Hypothalamus (tissue), 51 donors: ENCODE results near the gene BRAT1.

Source experiments
- DNase-seq, 51 donors: peaks; one replicate each; lab custom pipeline; 2025; lab: John Stamatoyannopoulos, UW

Gene BRAT1

DNA sequence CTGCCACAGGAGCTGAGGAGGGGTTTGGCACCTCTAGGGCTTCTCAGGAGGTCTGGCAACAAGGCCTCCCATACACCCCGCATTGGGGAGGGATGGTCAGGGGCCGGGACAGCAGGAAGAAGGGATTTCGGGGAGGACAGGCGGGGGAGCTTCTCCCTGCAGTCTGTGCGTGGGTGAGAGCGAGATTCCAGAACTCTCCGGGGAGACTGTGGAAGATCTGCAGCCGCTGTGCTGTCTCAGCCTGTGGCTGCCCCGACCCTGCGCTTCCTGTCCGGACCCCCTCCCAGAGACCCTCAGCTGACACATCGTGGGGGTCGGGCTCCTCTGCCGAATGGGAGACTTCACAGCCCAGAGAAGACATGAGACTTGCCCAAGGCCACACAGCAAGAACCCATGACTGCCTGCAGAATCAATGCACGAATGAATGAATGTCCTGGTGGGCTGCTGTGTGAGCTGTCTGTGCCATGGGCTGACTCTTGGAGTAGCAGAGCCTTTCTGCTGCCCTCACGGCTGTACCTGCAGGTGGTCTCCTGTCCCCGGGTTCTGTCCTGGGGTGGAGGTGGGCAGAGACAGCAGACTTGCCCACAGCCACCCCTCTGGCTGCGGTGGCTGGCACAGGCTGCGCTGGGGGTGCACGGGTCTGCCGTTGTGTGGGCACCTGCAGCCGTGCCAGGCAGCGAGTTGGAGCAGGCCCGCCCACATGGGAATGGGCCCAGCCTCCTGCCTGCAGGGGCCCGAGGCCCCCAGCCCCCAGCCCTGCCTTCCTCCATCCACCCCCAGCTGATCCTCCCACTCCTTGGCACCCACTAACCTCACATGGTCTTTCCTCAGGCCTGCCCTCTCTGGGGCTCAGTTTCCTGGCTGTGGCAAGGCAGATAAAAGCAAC, 52.0 kb downstream of the BRAT1 start:
- DNase-seq = no peak

GRCh38 chr7:2502647-2502966, 52.7 kb downstream of the BRAT1 start:
- DNase-seq = no peak

GRCh38 chr7:2501947-2502646, 53.2 kb downstream of the BRAT1 start:
- DNase-seq = no peak

GRCh38 chr7:2500701-2501100, 54.6 kb downstream of the BRAT1 start:
- no peak for DNase-seq

GRCh38 chr7:2499719-2500430, 55.4 kb downstream of the BRAT1 start:
- peak in 7 of 51 donors; percentile 12 to 43 (median 28) for DNase-seq

DNA sequence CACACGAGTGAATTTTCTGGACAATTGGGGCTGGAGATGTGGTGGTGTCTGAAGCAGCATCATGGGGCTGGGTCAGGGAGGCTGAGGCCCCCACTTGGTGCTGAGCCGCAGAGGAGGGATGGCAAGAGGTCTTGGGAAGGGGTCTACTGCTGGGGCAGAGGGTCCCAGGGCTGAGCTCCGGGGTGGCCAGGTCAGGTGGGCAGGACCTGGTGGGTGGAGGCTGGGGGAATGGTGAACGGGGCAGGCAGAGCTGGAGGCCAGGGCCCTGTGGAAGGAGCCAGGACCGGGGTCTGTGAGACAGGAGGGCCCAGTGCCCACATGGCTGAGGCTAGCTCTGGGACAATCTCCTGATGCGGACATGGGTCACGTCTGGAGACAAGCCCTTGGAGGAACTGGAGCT, 56.1 kb downstream of the BRAT1 start:
- DNase-seq = no peak

GRCh38 chr7:2498708-2499107, 56.6 kb downstream of the BRAT1 start:
- no peak for DNase-seq

DNA sequence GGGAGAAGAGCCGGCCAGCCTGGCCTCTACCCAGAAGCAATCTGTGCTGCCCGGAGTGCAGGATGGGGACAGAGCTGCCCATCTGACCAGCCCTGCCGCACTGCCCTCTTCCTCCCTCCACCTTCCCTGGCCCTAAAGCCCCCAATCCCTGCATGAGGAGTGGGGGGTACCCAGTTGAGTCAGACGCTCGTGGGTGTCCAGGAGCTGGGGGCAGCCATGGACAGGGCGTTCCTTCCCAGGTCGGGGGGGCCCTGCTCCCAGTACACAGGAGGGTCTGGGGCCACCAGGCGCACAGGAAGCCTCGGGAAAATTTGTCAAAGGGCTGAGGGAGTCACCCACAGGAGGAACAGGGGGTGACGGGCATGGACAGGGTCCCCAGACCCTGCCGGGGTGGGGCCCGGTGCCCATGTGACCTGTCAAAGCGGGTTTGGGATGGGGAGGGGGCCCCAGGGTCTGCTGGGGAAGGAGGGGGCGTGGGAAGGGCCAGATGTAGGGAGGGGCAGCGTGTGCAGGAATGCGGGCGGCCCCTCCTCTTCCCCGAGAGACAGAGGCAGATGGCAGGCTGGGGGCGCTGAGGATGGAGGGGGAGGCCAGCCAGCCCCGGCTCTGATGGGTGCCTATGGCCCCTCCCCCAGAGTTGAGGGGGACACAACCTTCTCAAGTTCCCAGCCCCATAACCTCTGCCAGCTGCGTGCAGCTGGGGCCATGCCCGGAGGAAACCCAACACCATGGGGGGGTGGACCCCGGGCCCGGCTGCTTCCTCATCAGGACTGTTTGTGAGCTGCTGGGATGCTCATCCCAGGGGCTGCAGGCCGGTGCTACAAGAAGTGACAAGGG, 57.6 kb downstream of the BRAT1 start:
- DNase-seq = no peak

DNA sequence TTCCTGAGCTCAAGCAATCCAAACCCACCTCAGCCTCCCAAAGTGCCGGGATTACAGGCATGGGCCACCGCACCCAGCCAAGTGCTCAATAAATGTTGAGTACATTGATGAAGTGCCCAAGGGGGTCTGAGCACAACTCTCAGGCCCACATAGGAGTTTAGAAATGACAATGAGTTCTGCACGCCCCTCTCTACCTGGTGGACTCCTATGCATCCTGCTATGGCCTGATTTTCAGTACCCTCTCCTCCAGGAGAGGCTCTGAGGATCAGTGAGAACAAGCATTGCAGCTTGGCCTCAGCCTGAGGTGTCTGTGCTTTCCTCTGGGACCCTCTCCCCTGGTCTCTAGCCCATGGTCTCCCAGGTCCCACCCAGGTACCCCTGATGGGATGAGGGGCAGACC, 58.3 kb downstream of the BRAT1 start:
- DNase-seq = no peak

GRCh38 chr7:2496375-2496774, 58.9 kb downstream of the BRAT1 start:
- DNase-seq = no peak

- no peak for DNase-seq
These were observed 59.7 kb downstream of the BRAT1 start for GRCh38 chr7:2495418-2496299.

- DNase-seq = no peak
These were observed 60.9 kb downstream of the BRAT1 start for GRCh38 chr7:2494191-2495130.

DNA sequence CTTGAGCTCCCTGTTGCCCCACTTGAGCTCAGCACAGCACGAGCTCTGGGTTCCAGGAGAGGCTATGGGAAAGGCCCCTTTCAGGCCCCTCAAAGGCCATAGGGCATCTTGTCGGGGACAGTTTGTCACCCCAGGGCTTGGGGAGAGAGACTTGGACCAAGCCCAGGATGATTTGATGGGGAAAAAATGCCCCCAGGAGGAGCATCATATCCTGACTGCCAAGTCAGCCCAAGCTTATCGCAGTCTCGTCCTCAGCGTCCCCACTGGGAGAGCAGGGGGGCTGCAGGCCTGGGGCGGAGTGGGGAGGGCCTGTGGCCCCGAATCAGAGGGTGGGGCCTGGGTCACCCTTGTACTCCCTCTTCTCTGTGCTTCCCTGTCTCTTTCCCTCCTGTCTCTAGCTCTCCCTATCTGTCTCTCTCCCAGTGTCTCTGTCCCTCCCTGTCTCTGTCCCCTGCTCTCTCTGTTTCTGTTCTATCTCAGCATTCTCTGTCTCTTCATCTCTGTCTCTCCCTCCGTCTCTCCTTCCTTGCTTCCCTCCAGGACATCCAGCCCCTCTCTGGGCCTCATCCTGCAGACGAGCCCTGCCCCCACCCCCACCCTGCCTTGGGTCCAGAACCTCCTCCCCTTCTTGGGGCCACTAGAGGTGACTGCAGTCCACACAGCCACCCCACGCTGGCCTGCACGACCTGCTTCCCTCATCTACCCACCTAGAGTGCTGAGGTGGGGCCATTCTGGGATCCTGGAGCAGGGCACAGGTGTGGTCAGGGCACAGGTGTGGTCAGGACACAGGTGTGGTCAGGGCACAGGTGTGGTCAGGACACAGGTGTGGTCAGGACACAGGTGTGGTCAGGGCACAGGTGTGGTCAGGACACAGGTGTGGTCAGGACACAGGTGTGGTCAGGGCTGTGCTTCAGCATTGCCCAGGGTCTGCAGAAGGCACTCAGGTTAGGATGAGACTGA, 61.8 kb downstream of the BRAT1 start:
- DNase-seq = no peak

DNA sequence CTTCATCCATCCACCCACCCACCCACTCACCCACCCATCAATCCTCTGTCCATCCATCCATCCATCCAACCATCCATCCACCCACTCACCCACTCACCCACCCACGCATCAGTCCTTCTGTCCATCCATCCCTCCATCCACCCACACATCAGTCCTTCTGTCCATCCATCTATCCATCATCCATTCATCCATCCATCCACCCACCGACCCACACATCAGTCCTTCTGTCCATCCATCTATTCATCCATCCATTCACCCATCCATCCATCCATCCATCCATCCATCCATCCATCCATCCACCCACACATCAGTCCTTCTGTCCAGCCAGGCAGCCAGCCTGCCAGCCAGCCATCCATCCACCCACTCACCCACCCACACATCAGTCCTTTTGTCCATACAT, 63.3 kb downstream of the BRAT1 start:
- no peak for DNase-seq

DNA sequence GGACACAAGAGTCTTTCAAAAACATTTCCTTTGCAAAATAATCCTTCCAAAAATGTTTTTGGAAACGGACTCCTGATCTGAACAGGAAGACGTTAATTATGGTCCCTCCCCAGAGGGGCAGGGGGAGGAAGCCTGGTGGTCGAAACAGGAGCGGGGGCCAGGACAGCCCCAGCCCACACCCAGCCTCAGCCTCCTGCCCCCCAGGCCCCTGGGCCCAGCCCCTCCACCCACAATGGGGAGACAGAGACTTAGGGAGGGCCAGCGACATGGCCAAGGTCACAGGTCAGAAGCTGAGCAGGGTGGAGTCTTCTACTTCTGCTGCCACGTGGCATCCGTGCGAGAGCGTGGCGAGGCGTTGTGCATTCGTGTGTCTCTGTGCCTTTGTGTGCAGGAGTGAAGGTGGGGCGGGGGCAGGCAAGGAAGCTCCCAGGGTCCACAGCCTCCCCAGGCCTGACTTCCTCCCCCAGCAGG, 65.1 kb downstream of the BRAT1 start:
- DNase-seq = no peak

GRCh38 chr7:2488681-2489080, 66.6 kb downstream of the BRAT1 start:
- no peak for DNase-seq

GRCh38 chr7:2488272-2488645, 67.1 kb downstream of the BRAT1 start:
- DNase-seq = no peak
